ENCODE results near the gene DDX50.
A peak's percentile ranks its signal among the peaks of the same experiment; 100 is the strongest.
"Not testable (repeated sequence)": the region's sequence is repeated elsewhere in the genome, so short reads cannot be mapped to it uniquely, and the experiment has no call there.

Gene DDX50

GRCh38 chr10:68902382-68902781, 1.3 kb downstream of the DDX50 start:
- no peak for DNase-seq (ENCODE audit: low spot score)

GRCh38 chr10:68924593-68924992, 23.5 kb downstream of the DDX50 start:
- DNase-seq (ENCODE audit: low spot score), result no peak

- no peak for DNase-seq (ENCODE audit: low spot score)
Observed at GRCh38 chr10:68925489-68925888, 24.4 kb downstream of the DDX50 start.

GRCh38 chr10:68929157-68929556, 28.0 kb downstream of the DDX50 start:
- not testable (repeated sequence) for DNase-seq (ENCODE audit: low spot score)

GRCh38 chr10:68929888-68930287, 28.8 kb downstream of the DDX50 start:
- not testable (repeated sequence) for DNase-seq (ENCODE audit: low spot score)

- not testable (repeated sequence) for DNase-seq (ENCODE audit: low spot score)
Observed at GRCh38 chr10:68932860-68933259, 31.7 kb downstream of the DDX50 start.

- no peak for DNase-seq (ENCODE audit: low spot score)
Observed at GRCh38 chr10:68934994-68935393, 33.9 kb downstream of the DDX50 start.

GRCh38 chr10:68938117-68938516, 37.0 kb downstream of the DDX50 start:
- no peak for DNase-seq (ENCODE audit: low spot score)

GRCh38 chr10:68938884-68939283, 37.8 kb downstream of the DDX50 start:
- DNase-seq (ENCODE audit: low spot score), result no peak

- DNase-seq (ENCODE audit: low spot score), result not testable (repeated sequence)
Observed at GRCh38 chr10:68940917-68941316, 39.8 kb downstream of the DDX50 start.

- DNase-seq (ENCODE audit: low spot score), result no peak
Observed at GRCh38 chr10:68950598-68950997, 49.5 kb downstream of the DDX50 start.

- no peak for DNase-seq (ENCODE audit: low spot score)
Observed at GRCh38 chr10:68954904-68955303, 53.8 kb downstream of the DDX50 start.

GRCh38 chr10:68955355-68955831, 54.3 kb downstream of the DDX50 start:
- DNase-seq (ENCODE audit: low spot score), result no peak

GRCh38 chr10:68955832-68956532, 54.9 kb downstream of the DDX50 start, which contains the start of gene DDX21:
TSS of gene DDX21 (plus strand) at chr10:68956170. CDS start at chr10:68956226, 56 bp downstream.
- DNase-seq (ENCODE audit: low spot score), result peak; percentile 95

GRCh38 chr10:68957284-68957615, 56.1 kb downstream of the DDX50 start:
- no peak for DNase-seq (ENCODE audit: low spot score)

GRCh38 chr10:68957654-68958053, 56.5 kb downstream of the DDX50 start:
- no peak for DNase-seq (ENCODE audit: low spot score)

GRCh38 chr10:68959695-68960527, 58.8 kb downstream of the DDX50 start:
- DNase-seq (ENCODE audit: low spot score), result no peak

- no peak for DNase-seq (ENCODE audit: low spot score)
Observed at GRCh38 chr10:68963151-68963550, 62.0 kb downstream of the DDX50 start.

- no peak for DNase-seq (ENCODE audit: low spot score)
Observed at GRCh38 chr10:68973975-68974374, 72.9 kb downstream of the DDX50 start.

GRCh38 chr10:68975936-68976473, 74.9 kb downstream of the DDX50 start:
- DNase-seq (ENCODE audit: low spot score), result not testable (repeated sequence)

- DNase-seq (ENCODE audit: low spot score), result not testable (repeated sequence)
Observed at GRCh38 chr10:68979738-68980137, 78.6 kb downstream of the DDX50 start.

GRCh38 chr10:68981074-68981473, 80.0 kb downstream of the DDX50 start:
- DNase-seq (ENCODE audit: low spot score), result peak; percentile 25

- no peak for DNase-seq (ENCODE audit: low spot score)
Observed at GRCh38 chr10:68982389-68982788, 81.3 kb downstream of the DDX50 start.
